Measurements from ENCODE around the gene LAMB1.

GRCh38 chr7:107878636-107879035 lies 124.3 kb downstream of the LAMB1 start:
- TF ChIP-seq CTCF (CRISPR knock-in tag; IDR thresholded peaks at IDR 0.05) (no peak), RFX5 (IDR thresholded peaks at IDR 0.05; ENCODE audit: low read depth, low read length) (no peak), ZNF777 (CRISPR knock-in tag; IDR thresholded peaks at IDR 0.05) (no peak), ARNT (IDR thresholded peaks at IDR 0.05) (no peak), ZNF274 (CRISPR knock-in tag; IDR thresholded peaks at IDR 0.05) (no peak), EZH2 (conservative IDR thresholded peaks at IDR 0.05; ENCODE audit: low read depth, low read length) (no peak), CBFB (CRISPR knock-in tag; IDR thresholded peaks at IDR 0.05) (no peak), TCF7 (IDR thresholded peaks at IDR 0.05; ENCODE audit: low read depth) (no peak), POLR2A (IDR thresholded peaks at IDR 0.05; ENCODE audit: insufficient read depth in 1 of 2, low read depth in 2 of 2, low read length in 2 of 2) (no peak), ATF1 (CRISPR knock-in tag; IDR thresholded peaks at IDR 0.05) (no peak), SP4 (CRISPR knock-in tag; IDR thresholded peaks at IDR 0.05) (no peak), SKIL (CRISPR knock-in tag; IDR thresholded peaks at IDR 0.05; ENCODE audit: borderline replicate concordance) (no peak), MBNL3 (CRISPR knock-in tag; conservative IDR thresholded peaks at IDR 0.05) (no peak), BCL6 (CRISPR knock-in tag; IDR thresholded peaks at IDR 0.05) (no peak)

All from HepG2 (cell line).